ES-I3 (cell line): ENCODE measurements around the gene ZNF616.
A peak's percentile ranks its signal among the peaks of the same experiment; 100 is the strongest.
"Not testable (repeated sequence)": the region's sequence is repeated elsewhere in the genome, so short reads cannot be mapped to it uniquely, and the experiment has no call there.

Experiments
- H3K36me3 ChIP-seq: 2 replicates; pipeline ENCODE4 v1.6.1; 2013; ENCODE audit warnings: mild to moderate bottlenecking, low read length, control low read depth, moderate library complexity; ENCODE audit not compliant: insufficient read depth
- H3K4me1 ChIP-seq: 2 replicates; pipeline ENCODE4 v1.6.1; 2013; ENCODE audit warnings: mild to moderate bottlenecking, control low read depth, low read length; ENCODE audit not compliant: insufficient read depth
- H3K9ac ChIP-seq: 2 replicates; pipeline ENCODE4 v1.6.1; 2013; ENCODE audit warnings: low read depth, mild to moderate bottlenecking, low read length, moderate library complexity
- H3K9me3 ChIP-seq: 2 replicates; pipeline ENCODE4 v1.6.1; 2013; ENCODE audit warnings: mild to moderate bottlenecking, low read length, moderate library complexity; ENCODE audit not compliant: control insufficient read depth, insufficient read depth

ZNF616 gene

GRCh38 chr19:52140032-52140710, 433 bp upstream of the ZNF616 start:
- peaks cover 6% of the 10 kb centered on the region for H3K9me3 ChIP-seq
- H3K9ac ChIP-seq = no peak overlapping the region; the same call in 1 of the 2 replicates
- H3K4me1 ChIP-seq = peaks cover 5% of the 10 kb centered on the region; the same call in 1 of the 2 replicates
- H3K36me3 ChIP-seq = peaks cover 4% of the 10 kb centered on the region; the same call in 1 of the 2 replicates

DNA sequence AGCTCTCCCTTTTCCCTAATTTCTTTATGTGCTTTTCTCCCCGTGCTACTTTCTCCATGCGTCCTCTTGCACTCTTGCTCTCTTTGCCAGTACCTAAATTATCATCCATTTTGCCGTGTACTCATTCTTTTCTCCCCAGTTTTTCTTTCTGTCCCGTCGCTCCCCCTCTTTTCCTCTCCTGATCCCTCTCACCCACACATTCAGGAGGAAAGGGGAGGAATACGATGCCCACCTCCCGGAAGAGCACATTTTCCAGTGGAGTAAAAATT, 821 bp downstream of the ZNF616 start:
- Histone ChIP-seq H3K36me3 (peaks cover 4% of the 10 kb centered on the region; the same call in 1 of the 2 replicates), H3K9ac (peak overlapping the region; percentile 99), H3K4me1 (peaks cover 5% of the 10 kb centered on the region; the same call in 1 of the 2 replicates), H3K9me3 (peaks cover 16% of the 10 kb centered on the region)

- Histone ChIP-seq H3K4me1 (peaks cover 5% of the 10 kb centered on the region; the same call in 1 of the 2 replicates), H3K9ac (peak overlapping the region; percentile 99), H3K36me3 (peaks cover 4% of the 10 kb centered on the region; the same call in 1 of the 2 replicates), H3K9me3 (peaks cover 17% of the 10 kb centered on the region)
Observed at GRCh38 chr19:52138278-52138982, 1.3 kb downstream of the ZNF616 start.

- Histone ChIP-seq H3K9me3 (peaks cover 45% of the 10 kb centered on the region), H3K36me3 (peaks cover 35% of the 10 kb centered on the region; the same call in 1 of the 2 replicates)
Observed at GRCh38 chr19:52120286-52120685, 19.5 kb downstream of the ZNF616 start.

DNA sequence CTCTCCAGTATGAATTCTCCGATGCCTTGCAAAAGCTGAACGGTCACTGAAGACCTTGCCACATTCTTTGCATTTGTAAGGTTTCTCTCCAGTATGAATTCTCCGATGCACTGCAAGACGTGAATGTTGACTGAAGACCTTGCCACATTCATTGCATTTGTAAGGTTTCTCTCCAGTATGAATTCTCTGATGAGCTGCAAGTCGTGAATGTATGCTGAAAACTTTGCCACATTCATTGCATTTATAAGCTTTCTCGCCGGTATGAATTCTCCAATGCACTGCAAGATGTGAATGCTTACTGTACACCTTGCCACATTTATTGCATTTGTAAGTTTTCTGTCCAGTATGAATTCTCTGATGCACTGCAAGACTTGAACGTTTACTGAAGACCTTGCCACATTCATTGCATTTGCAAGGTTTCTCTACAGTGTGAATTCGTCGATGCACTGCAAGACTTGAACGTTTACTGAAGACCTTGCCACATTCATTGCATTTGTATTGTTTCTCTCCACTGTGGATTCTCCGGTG, 24.1 kb downstream of the ZNF616 start:
- no peaks in the 10 kb centered on the region for H3K4me1 ChIP-seq
- peaks cover 65% of the 10 kb centered on the region for H3K9me3 ChIP-seq
- peaks cover 31% of the 10 kb centered on the region; the same call in 1 of the 2 replicates for H3K36me3 ChIP-seq
- H3K9ac ChIP-seq = no peak overlapping the region; the same call in 1 of the 2 replicates

More at GRCh38 chr19:52120286-52120685, 19.5 kb downstream of the ZNF616 start:
- no peaks in the 10 kb centered on the region for H3K4me1 ChIP-seq
- no peak overlapping the region for H3K9ac ChIP-seq

GRCh38 chr19:52114691-52115090, 25.0 kb downstream of the ZNF616 start:
- H3K9me3 ChIP-seq = peaks cover 67% of the 10 kb centered on the region
- H3K4me1 ChIP-seq = no peaks in the 10 kb centered on the region
- no peak overlapping the region for H3K9ac ChIP-seq
- H3K36me3 ChIP-seq = peaks cover 31% of the 10 kb centered on the region; the same call in 1 of the 2 replicates

DNA sequence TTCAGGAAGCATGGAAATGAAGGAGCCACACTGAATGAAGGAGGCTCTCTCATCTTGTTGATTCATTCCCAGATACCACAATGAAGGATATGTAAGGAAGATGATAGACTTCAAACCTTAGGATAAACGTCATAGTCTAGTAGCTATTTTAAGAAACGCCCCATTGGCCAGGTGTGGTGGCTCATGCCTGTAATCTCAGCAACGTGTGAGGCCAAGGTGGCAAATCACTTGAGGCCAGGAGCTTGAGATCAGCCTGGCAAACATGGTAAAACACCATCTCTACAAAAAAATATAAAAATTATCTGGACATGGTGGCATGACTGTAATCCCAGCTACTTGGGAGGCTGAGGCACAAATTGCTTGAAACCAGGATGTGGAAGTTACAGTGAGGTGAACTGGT, 27.1 kb downstream of the ZNF616 start:
- Histone ChIP-seq H3K36me3 (peaks cover 23% of the 10 kb centered on the region; the same call in 1 of the 2 replicates), H3K4me1 (no peaks in the 10 kb centered on the region), H3K9me3 (peaks cover 48% of the 10 kb centered on the region)

DNA sequence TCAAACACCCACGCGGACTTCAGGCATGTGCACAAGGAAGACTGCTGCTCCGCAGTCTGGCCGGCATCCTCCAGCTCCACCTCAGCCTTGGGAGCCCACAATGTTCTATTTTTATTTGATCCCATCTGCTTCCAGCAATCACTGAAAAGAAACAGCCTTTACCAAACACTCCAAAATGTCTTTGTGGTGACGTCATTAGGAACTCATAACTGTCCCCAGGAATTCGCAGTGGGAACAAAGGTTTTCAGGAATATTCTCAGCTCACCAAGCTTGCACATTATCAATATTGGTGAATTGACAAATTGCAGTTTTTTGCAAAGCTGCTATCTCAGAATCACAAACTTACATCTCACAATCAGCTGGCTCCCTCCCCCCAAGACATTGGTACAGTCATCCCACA, 29.0 kb downstream of the ZNF616 start:
- H3K9ac ChIP-seq = no peak overlapping the region
- peaks cover 13% of the 10 kb centered on the region; the same call in 1 of the 2 replicates for H3K36me3 ChIP-seq
- H3K4me1 ChIP-seq = no peaks in the 10 kb centered on the region
- peaks cover 35% of the 10 kb centered on the region for H3K9me3 ChIP-seq

More for the DNA sequence above, 27.1 kb downstream of the ZNF616 start:
- H3K9ac ChIP-seq = no peak overlapping the region

DNA sequence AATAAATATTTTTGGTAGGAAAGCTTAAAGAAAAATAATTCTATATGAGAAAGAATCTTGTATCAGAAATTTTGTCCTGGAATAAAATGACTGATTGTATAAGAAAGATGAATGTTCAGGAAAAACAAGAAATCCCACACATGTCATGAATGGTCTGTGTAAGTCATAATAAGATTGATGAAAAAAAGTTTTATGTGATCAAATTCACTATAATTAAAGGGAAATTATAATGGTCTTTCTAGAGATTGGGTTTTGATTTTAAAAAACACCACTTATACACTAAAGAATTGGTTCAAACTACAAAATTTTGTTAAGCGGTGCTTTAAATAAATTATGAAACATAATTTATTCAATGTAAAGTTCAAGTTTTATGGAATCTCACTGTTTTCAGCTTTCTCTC, 37.0 kb downstream of the ZNF616 start:
- H3K9me3 ChIP-seq = peaks cover 17% of the 10 kb centered on the region; the same call in 1 of the 2 replicates
- no peaks in the 10 kb centered on the region for H3K4me1 ChIP-seq
- no peaks in the 10 kb centered on the region for H3K36me3 ChIP-seq
- H3K9ac ChIP-seq = no peak overlapping the region

DNA sequence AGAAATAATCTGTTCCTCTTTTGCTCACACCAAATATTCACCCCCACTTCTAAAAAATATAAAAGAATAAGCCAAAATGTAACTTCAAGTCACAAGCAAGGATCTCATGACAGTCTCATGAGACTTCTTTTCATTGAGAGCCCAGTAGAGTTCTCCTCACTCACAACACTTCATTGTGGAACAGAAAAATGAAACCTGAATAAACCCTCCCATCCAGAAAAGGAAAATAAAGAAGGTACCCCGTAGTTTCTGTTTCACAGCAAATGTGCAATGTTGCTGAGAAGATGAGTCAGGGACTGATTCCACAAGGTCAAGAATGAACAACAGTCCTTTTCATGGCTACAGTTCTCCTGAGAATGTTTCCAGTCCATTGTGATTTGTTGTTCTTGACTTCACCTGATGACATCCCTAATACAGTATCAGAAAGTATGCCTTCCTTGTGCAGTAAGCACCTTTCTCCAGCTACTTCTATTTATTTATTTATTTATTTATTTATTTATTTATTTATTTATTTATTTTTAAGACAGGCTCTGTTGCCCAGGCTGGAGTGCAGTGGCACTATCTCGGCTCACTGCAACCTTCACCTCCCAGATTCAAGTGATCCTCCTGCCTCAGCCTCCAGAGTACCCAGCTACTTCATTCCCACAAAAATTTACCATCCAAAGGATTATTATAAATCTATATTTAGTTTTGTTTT, 37.7 kb downstream of the ZNF616 start:
- H3K9me3 ChIP-seq = peaks cover 17% of the 10 kb centered on the region; the same call in 1 of the 2 replicates

GRCh38 chr19:52099497-52100138, 40.1 kb downstream of the ZNF616 start:
- no peaks in the 10 kb centered on the region for H3K4me1 ChIP-seq
- no peaks in the 10 kb centered on the region for H3K36me3 ChIP-seq
- H3K9me3 ChIP-seq = peaks cover 17% of the 10 kb centered on the region; the same call in 1 of the 2 replicates
- H3K9ac ChIP-seq = no peak overlapping the region

More for the DNA sequence above, 37.7 kb downstream of the ZNF616 start:
- Histone ChIP-seq H3K36me3 (no peaks in the 10 kb centered on the region), H3K9ac (no peak overlapping the region), H3K4me1 (no peaks in the 10 kb centered on the region)

DNA sequence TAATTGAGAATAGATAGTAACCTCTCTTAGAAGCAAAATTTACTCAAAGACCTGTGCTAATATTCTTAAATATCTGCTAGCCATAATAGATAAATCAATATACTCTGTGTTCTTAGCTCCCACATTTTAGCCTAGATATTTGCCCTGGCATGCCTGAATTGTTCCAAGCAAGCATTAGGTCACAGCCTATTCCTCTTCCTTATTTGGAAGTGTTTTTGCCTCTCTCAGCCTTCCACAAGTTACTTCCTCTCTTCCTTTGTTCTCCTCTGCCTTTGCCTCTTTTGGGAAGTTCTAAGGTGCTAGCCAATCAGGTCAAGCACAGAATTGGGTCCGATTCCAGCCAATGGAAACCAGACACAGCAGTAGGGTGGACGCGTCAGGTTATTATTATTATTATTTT, 43.3 kb downstream of the ZNF616 start:
- H3K9me3 ChIP-seq, H3K9ac ChIP-seq, H3K36me3 ChIP-seq, H3K4me1 ChIP-seq: not testable (repeated sequence)

DNA sequence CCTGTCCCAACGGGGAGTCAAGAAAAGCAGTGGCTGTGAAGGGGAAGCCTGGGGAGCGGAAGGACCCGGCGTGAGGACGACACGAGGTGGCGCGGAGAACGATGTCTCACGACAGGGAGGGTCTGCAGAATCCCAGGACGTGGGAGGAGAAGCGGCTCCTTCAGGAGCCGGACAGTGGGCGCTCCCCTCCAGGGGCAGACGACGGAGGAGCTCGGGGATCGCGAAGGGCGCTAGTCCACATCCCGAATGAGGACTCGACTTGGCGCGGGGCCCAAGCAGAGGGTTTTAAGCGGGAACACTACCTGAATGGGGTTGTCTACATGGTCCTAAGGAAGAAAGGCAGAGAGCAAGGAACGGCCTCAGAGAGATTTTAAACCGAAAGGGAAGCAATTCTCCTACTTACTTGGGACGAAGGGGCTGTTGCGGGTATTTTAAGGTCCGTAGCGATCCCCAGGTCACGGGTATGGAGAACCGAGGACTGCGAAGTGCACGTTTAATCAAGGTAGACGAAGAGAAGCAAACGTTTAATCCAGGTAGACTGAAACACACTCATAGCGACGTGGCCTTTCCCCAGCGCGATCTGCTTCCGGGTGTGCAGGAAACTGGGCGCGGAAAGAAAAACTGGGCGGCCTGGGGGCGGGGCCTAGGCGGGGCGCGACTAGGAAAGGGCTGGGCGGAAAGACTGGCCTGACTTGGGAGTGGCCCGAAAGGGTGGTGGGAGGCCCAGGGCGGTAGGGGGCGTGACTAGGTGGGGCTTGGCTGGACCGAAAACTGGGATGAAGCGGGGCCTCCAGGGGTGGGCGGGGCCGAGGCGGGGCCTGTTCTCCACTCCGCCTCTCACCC, 44.3 kb downstream of the ZNF616 start, which contains the start of gene ZNF841:
Gene ZNF841 (minus strand): TSS at position 594 of the 843 bp plus-strand sequence. CDS start 10,964 bp downstream, outside the sequence.
- H3K36me3 ChIP-seq = no peaks in the 10 kb centered on the region
- no peaks in the 10 kb centered on the region for H3K4me1 ChIP-seq
- peak within 1 kb of the TSS; percentile 77 for H3K9ac ChIP-seq
- H3K9me3 ChIP-seq = no peaks in the 10 kb centered on the region
